ENCODE measurements around the gene OR8B8.
"Not testable (repeated sequence)": the region's sequence is repeated elsewhere in the genome, so short reads cannot be mapped to it uniquely, and the experiment has no call there.

The OR8B8 gene, protein sequence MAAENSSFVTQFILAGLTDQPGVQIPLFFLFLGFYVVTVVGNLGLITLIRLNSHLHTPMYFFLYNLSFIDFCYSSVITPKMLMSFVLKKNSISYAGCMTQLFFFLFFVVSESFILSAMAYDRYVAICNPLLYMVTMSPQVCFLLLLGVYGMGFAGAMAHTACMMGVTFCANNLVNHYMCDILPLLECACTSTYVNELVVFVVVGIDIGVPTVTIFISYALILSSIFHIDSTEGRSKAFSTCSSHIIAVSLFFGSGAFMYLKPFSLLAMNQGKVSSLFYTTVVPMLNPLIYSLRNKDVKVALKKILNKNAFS

DNA sequence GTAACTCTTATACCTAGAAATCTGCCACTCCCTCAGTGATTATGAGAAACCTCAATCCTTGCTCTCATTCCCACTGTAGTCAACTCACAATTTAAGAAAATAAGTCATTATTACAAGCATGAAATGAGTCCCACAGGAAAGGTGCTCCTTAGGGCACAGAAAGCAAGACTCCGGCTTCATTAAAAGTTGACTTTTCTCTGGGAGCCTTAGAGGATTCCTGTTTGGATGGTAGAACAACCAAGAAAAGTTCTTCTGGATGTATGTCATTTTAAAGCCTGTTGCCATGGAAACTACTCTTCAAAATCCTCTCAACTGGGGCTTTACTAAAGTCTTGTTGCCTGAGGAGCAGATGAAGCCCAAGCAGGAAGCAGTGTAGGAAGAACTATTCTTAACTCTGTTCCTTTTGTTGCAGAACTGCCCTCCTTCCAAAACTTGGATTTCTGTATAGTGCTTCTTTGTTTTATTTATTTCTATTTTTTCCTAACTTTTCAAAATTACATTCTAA, at the start of gene OR8B8:
OR8B8 (minus strand) TSS at position 51 of the 505 bp plus-strand sequence. CDS start 4,611 bp downstream, outside the sequence.
- DNase-seq (ENCODE audit: low spot score), result no peak

DNA sequence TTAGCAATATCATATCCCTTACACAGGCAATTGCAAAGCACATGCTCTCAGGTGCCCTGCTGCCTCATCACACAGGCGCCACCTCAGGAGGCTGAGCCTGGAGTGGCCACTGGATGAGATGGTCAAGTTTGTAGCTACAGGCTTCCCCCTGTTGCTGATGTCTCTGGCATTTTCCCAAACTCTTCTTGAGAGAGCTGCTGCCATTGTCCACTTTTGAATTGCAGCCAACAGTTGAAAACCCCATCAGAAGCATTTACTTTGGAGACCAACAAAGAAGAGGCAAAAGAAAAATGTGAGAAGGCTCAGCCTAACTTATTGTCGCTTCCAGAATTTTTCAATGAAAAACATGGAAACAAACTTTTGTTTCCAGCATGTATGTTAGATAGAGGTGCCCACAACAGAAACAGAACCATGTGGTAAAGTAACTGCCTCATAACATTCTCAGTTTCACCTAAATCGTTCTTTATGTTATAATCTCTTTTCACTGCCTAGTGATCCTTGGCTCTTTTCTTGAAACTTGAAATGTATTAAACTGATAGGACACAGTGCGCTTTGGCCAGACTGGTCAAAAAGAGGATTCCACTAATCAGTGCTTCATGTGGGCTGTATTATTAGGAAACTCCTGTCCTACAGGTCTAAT, 47.6 kb upstream of the OR8B8 start:
- no peak for DNase-seq (ENCODE audit: low spot score)

DNA sequence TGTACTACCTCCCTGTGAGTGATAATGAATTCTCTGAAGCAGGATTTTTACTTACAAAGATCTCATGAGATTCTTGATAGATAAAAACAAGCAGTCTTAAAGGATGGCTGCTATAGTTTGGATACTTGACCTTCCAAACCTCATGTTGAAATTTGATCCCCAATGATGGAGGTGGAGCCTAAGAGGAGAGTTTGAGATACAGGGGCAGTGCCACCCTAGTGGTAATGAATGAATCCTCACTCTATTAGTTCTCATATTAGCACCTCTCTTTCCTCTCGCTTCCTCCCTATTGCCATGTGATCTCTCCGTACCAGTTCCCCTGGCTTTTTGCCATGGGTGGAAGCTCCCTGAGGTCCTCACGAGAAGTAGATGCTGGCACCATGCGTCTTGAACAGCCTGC, 37.9 kb upstream of the OR8B8 start:
- DNase-seq (ENCODE audit: low spot score), result no peak

DNA sequence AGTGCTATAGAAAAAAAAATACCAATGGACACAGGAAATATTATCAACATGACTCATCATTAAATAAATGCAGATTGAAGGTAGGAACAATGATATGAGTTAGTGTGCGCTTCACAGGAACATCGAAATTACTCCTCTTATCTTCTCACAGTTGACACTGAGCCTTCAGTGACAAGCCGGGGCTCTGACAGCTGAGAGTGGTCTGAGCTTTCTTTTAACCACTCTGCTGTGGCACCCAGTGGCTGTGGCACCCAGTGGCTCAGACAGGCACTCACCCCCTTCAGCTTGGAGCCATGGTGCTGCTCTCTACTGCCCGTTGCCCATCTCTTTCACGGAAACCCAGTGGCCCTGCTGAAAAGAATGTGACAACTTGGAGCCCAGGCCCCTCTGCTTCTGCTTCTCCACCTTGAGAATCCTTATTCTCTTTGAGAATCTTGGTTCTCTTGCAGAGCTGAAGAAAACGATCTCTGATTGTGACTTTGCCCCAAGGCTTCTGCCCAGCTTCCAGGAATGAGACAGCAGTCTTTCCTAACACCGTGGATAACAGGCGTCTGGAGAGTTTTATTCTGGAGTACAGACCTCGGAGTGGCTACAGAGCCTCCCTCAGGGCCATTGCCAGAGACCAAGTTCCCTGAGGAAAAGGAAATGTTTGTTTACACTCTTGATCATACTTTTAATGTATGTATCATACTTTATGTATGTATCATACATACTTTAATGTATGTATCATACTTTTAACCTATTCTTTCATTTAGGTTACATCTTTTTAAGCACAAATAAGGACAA, 37.1 kb upstream of the OR8B8 start:
- no peak for DNase-seq (ENCODE audit: low spot score)

DNA sequence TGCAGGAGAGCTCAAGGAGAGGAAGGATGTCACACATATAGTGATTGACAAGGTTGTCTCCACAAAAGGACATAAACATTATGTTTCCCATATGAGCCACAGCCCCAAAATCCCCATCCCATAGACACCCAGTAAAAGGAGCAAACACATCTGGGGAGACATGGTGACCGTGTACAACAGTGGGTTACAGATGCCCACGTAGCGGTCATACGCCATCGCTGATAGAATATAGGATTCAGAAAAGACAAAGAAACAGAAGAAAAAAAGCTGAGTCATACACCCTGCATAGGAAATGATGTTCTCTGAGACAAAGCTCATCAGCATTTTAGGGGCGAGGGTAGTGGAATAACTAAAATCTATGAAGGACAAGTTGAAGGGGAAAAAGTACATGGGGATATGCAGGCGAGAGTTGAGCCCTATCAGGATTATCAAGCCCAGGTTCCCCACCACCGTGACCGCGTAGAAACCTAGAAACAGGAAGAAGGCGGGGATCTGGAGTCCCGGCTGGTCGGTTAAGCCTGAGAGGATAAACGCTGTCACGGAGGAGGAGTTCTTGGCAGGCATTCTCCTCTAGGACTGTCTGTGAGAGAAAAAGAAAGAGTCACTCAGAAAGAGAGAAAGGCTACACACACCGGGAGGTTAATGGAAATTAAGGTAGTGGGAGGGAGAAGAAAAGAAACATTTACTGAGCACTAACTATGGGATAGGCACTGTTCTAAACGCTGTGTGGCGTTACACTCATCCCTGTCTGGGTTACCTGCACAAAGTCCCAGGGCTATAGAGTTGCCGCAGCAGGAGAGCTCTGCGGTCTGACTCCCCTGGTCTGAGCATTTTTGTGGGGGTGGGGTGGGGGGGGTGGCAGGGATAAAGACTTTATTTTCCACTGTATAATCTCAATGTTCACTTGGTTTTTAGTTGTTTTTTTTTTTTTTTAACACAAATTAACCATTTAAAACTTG, 36.1 kb upstream of the OR8B8 start:
- no peak for DNase-seq (ENCODE audit: low spot score)

DNA sequence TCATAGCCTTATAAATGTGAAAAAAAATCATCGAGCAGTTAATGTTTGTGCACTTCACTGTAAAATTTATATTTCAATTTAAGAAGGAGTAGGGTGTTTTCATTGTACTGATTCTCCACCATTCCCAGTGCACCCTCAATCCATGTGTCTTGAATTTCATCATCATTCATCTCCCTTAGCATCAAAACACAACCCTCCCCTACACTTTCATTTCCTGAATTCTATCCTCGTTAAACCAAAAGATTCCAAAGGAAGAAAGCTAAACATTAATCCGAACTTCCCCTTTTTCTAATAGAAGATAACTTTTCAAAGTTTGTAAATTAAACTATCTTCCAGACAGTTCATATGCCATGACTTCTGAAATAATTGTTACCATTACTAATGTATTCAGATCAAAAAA, 34.1 kb upstream of the OR8B8 start:
- DNase-seq (ENCODE audit: low spot score), result no peak

DNA sequence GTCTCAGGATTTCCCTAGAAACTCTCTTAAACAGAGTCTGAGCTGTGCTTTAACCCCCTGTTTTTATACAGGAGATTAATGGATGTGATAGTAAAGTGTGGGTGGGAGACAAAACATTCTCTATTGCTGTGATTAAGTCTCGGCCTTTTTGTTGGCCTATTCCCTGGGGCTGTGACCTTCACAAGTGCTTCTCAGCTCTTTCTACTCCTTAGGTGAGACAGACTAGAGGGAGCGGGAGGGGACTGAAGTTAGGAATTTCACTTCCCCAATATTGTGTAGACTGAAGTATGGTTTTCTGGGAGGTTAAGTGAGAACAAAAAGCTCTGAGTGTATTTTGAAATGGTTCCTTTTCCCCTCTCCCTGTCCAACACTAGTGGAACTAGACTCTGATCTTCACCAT, 29.8 kb upstream of the OR8B8 start:
- no peak for DNase-seq (ENCODE audit: low spot score)

DNA sequence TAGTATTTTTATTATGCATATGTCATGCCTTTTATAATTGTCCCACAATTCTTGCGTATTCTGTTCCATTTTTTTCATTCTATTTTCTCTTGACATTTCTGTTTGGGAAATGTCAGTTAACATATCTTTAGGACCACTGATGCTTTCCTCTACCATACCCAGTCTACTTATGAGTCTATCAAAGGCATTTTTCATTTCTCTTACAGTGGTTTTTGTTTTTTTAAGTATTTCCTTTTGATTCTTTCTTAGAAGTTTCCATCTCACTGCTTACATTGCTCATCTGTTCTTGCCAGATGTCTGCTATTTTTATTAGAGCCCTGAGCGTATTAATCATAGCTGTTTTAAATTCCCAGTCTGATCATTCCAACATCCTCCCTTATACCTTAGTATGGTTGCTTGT, 29.3 kb upstream of the OR8B8 start:
- DNase-seq (ENCODE audit: low spot score), result no peak

DNA sequence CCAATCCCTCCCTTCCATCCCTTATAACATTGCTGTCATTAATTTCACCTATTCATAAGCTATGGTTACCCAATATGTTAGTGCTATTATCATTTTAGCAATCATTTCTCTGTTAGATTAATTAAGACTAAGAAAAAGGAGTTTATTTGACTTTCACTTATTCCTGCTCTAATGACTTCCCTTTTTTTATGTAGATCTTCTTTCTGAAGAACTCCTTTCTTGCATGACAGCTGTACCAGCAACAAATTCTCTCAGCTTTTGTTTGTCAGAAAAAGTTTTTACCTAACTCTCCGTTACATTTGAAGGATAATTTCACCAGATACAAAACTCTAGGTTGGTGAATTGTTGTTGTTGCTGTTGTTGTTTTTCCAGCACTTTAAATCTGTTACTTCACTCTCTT, 28.6 kb upstream of the OR8B8 start:
- DNase-seq (ENCODE audit: low spot score), result no peak

DNA sequence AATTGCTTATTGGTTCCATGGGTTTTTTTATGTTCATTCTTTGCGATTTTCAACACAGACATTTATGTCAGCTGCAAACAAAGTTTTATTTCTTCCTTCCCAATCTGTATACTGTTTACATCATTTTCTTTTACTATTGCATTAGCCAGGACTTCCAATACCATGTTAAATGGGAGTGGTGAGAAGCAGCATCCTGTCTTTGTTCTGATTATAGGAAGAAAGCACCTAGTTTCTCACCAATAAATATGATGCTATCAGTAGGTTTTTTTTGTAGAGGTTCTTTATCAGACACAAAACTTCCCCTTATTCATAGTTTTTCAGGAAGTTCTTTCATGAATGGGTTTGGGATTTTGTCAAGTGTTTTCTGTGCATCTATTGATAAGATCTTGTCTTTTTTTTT, 28.0 kb upstream of the OR8B8 start:
- DNase-seq (ENCODE audit: low spot score), result no peak

DNA sequence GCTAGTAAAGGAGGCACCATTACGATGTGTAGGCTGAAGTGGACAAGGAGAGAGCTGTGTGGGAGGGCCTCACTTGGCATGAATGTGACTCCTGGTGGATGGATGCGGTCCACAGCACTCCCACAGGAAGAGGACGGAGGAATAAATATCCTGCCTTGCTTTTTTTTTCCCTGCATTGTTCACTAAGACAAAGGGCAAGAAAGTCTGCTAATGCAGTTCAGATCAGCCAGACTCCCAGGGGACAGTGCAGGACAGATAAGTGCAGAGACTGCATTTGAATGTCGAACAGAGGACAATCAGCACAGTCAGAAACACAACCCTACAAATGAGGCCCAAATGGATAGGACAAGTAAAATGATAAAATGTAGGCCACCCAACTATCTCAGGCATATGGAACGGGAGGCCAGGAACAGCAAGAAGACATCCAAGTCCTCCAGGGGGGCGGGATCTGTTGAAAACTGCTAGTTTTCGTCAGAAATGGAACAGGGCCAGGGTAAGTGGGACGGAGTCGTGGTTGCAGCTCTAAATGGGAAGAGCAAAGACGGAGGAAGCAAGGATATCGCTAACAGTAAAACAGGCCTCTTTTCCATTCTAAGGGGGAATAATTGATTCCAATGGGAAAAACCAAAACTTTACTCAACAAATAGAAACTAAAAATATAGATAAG, 25.2 kb upstream of the OR8B8 start:
- DNase-seq (ENCODE audit: low spot score), result no peak

DNA sequence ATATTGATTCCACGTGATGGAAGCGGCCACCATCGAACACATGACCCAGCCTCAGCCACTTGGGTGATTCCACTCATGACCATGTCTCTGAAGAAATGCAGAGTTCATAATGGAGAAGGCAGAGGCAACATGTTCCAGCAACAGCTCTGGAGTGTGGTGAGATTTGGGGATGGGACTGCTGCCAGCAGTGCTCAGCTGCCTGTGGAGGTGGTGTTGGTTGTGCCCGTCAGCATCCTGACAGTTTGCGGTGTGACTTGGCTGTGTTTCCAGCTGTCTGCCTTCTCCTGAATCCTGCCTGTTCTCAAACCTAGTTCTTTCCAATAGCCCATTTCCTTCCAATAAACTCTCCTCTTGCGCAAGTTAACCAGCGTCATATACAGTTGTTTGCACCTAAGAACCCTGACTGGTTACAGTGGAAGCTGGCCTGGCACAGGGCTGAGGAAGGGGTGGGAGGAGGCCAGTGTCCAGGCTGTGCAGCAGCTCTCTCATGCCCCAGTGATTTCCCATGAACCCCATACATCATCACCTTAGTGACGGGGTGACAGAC, 22.0 kb upstream of the OR8B8 start:
- DNase-seq (ENCODE audit: low spot score), result no peak

DNA sequence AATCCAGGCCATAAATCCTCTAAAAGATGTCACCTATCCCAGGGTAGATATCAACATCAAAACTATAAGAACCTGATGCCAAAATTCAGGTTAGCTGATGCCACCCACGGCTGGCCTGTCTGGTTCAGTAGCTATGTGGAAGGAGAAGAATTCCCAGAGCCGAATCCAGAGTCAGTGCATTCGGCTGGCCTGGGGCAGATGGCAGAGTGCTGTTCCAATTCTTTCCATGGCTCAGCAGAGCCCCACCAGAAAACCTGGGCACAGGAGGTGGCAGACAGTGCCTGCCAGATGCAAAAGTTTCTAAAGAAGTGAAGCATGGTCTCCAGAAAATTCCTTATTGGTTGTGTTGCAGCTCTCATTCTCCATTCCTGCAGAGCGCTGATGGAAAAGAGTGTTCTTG, 19.9 kb upstream of the OR8B8 start:
- DNase-seq (ENCODE audit: low spot score), result no peak

DNA sequence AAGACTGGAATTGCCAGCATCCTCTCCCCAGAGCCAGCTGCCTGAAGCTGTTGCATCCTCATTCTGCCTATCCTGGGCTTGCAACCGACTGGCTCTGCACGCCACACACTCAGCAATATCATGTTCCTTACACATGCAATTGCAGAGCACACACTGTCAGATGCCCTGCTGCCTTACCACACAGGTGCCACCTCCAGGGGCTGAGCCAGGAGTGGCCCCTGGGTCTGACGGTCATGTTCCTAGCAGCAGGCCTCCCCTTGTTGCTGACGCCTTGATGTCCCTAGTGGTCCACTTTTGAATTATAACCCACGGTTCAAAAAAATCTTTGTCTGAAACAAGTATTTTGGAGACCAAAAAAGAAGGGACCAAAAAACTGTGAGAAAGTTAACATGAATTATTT, 18.5 kb upstream of the OR8B8 start:
- DNase-seq (ENCODE audit: low spot score), result no peak

DNA sequence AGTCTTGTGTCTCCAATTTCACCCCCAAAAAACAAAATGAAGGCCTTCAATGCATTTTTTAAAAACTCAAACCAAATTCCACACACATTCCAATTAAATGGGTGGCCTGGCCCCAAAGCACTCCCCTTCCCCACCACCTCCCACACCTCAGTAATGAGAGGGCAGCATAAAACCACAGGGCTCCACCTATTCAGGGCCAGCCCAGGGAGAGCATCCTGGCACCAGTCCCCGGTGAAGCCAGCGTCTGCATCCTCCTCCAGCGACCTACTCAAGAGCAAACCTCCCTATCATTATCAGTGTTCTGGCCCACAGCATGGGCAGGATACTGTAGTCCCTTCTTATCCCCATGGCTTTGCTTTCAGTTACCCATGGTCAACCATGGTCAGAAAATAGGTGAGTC, 17.8 kb upstream of the OR8B8 start:
- DNase-seq (ENCODE audit: low spot score), result no peak

DNA sequence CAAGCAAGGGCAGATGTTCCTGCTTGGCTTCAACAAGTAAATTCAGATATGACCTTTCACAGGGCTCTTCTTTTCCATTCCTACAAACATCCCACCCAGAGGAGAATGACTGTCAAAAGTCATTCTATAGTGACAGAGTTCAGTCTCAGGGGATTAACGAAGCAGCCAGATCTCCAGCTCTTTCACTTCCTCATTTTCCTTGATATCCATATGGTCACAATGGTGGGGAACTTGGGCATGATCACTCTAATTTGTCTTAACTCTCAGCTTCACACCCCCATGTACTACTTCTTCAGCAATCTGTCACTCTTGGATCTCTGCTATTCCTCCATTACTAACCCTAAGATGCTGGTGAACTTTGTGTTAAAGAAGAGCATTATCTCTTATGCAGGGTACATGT, 15.0 kb upstream of the OR8B8 start:
- no peak for DNase-seq (ENCODE audit: low spot score)

DNA sequence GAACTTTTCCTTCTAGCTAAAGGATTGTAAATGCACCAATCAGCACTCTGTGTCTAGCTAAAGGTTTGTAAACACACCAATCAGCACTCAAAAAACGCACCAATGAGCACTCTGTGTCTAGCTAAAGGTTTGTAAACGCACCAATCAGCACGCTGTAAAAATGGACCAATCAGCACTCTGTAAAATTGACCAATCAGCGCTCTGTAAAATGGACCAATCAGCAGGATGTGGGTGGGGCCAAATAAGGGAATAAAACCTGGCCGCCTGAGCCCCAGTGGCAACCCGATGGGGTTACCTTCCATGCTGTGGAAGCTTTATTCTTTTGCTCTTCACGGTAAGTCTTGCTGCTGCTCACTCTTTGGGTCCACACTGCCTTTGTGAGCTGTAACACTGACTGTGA, 13.9 kb upstream of the OR8B8 start:
- DNase-seq (ENCODE audit: low spot score), result not testable (repeated sequence)

DNA sequence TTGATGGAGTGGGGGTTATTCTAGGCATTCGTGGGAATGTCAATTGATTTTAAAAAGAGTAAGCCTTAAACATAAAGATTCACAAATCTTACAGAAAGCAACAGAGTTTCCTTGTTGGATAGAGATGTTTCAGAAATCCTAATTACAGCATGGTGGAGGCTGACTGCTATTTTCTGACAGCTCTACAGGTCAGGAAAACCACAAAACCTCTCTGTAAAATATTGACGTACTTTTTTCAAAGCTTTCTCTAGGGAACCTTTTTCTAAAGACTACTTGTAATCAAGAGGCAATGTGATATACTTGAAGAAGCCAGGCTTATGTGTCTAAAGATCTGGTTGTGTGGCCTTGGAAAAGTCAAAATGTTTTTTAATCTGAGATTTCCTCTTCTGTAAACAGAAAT, 9.1 kb upstream of the OR8B8 start:
- DNase-seq (ENCODE audit: low spot score), result no peak

DNA sequence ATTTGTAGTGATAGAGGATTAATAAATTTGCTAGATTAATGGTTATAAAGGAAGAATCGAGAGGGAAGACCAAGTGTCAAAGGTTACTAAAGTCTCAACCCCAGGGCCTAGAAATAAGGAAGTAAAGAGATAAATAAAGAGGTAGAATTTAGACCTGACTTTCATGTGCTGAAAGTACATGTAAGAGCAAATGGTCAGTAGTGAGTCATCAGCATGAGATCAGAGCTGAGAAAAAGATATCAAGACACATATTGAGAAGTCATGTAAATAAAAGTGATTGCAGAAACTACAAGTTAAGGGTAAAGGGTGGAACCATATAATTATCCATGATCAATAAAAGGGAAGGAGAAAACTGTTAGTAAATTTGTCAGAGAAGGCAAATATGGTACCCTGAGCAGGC, 1.4 kb upstream of the OR8B8 start:
- DNase-seq (ENCODE audit: low spot score), result no peak

DNA sequence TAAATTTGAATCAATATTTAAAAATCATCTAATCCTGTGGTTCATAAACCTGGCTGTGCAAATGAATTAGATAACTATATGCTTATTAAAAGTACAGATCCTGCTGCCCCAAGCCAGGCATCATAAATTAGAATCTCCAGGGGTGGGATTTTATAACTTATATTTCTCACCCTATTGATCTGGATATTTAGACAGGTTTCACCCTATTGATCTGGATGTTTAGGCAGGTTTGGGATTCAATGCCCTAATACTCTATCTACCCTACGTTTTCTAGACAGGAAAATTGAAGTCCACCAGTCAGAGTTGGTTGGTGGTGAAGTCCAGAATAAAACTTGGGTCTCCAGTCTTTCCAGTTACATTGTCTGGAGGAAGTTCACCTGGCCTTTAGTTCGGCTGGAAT, 2.6 kb downstream of the OR8B8 start:
- no peak for DNase-seq (ENCODE audit: low spot score)

DNA sequence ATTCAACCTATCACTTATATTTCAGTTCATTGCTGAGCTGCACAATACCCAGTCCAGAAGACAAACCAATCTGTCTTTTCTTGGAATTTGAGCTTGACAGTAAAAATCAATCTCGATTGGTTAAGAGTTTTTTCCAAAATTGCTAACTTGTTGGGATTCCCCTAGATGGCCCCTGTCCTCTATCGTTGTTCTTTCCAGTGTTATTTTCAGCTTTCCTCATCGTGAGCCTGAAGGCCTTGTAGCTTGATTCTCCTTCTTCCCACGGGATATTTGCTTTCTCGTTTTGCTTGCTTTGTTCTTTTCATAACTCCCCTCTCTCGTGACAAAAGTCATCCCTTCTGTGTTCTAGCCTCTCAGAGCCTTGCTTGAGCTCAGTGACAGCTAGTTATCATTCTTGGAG, 3.1 kb downstream of the OR8B8 start:
- no peak for DNase-seq (ENCODE audit: low spot score)
